Coronary artery (tissue), 2 donors: ENCODE data around the gene AMMECR1.

Source experiments
- DNase-seq: peaks from one replicate; pipeline ENCODE4 v3.0.0-alpha.2; 2017; ENCODE audit warnings: low spot score
- H3K27ac ChIP-seq, 2 donors: fragments of 200-600 bp; sonication (generic); one replicate each; pipeline ENCODE4 v1.5.1; 2016 to 2019
- H3K4me3 ChIP-seq: fragments of 200-600 bp; sonication (generic); 2 replicates; pipeline ENCODE4 v1.5.1; 2016; ENCODE audit warnings: mild to moderate bottlenecking, moderate library complexity
- CTCF ChIP-seq: fragments of 200-600 bp; sonication (generic); IDR thresholded peaks from one replicate; pipeline ENCODE4 v1.5.1; 2019; ENCODE audit warnings: antibody characterized with exemption

Gene AMMECR1

DNA sequence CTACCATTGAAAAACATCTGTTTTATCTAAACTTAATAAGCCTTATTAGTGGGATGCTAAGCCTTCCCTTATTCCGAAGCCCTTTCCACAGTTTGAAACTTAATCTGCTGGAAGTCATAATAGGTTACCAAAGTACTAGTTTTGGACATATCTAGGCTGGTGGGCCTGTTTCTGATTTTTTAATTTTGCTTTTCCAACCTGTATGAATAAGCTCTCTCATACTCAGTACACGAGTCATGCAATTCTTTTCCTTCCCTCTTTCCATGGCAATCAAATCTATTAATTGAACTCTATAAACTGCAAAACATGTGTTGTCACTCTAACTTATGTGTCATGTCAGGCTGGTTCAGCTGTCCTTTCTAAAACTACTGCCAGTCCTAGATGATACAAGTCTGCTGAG is 91.0 kb downstream of the AMMECR1 start:
- Histone ChIP-seq H3K27ac (no peak overlapping the region), H3K4me3 (no peak overlapping the region)
- no peak for TF ChIP-seq CTCF
- no peak for DNase-seq

GRCh38 chrX:110224926-110225617 is 92.8 kb downstream of the AMMECR1 start:
- TF ChIP-seq CTCF, result no peak
- DNase-seq, result no peak
- Histone ChIP-seq H3K4me3 (no peak overlapping the region), H3K27ac (no peak overlapping the region)

GRCh38 chrX:110222497-110223257 is 95.2 kb downstream of the AMMECR1 start:
- DNase-seq, result no peak
- H3K27ac ChIP-seq, result no peak overlapping the region
- no peak overlapping the region for H3K4me3 ChIP-seq
- TF ChIP-seq CTCF, result no peak

- DNase-seq, result no peak
- Histone ChIP-seq H3K27ac (no peak overlapping the region), H3K4me3 (no peak overlapping the region)
- TF ChIP-seq CTCF, result no peak
Observed at GRCh38 chrX:110219920-110220319, 98.0 kb downstream of the AMMECR1 start.

- DNase-seq, result no peak
- TF ChIP-seq CTCF, result no peak
- Histone ChIP-seq H3K4me3 (no peak overlapping the region), H3K27ac (no peak overlapping the region)
Observed at GRCh38 chrX:110218591-110218990, 99.3 kb downstream of the AMMECR1 start.

DNA sequence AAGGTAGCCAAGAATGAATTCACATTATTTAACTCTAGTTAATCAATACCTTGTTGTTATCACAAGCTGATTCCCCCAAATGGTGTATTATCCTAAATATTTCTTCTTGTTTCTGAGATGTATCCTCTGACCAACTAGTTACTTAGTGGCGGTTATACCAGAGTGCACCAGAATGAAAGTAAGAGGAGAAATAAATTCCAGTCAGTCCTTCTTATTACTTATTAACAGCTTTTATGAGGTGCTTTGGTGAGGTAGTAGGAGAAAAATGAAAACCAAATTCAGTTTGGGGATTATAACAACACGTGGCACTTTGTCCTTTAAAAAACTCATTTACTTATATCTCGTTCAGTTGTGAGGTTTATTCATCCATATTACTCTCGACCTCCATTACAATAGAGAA is 101.9 kb downstream of the AMMECR1 start:
- no peak for TF ChIP-seq CTCF
- no peak overlapping the region for H3K4me3 ChIP-seq
- no peak for DNase-seq
- no peak overlapping the region for H3K27ac ChIP-seq

DNA sequence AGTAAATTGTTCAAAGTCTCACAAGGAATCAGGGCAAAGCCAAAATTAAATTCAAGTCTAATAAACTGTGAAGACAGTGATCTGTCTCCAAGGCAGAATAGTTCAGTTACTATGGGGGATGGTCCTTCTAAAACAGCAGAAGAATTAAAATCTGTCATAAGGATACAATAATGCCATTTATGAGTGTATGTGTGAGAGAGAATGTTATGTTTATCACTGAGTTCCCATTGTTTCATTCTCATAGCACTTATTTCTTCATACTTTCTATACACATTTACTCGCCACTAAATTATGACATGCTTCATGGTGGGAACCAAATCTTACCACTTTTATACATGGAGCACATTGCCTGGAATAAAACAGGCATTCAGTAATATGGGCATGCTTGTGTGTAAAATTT is 102.5 kb downstream of the AMMECR1 start:
- Histone ChIP-seq H3K27ac (no peak overlapping the region), H3K4me3 (no peak overlapping the region)
- no peak for DNase-seq
- TF ChIP-seq CTCF, result no peak
